ENCODE measurements around the gene IL22RA1.

Gene IL22RA1

GRCh38 chr1:24139841-24140425 is 3.0 kb downstream of the IL22RA1 start:
- Histone ChIP-seq H3K27ac (ENCODE audit: low read depth, low read length) (no peak overlapping the region), H3K79me2 (ENCODE audit: insufficient read depth, low read length) (no peaks in the 10 kb centered on the region), H3K27me3 (ENCODE audit: low read length) (no peaks in the 10 kb centered on the region), H3K9me2 (replicated peaks; ENCODE audit: insufficient read depth, low read length) (no peaks in the 10 kb centered on the region), H3K4me2 (ENCODE audit: low read depth, low read length, poor library complexity, severe bottlenecking) (no peak overlapping the region), H3K36me3 (ENCODE audit: low read length) (no peaks in the 10 kb centered on the region), H3K4me3 (ENCODE audit: insufficient read depth, low read length, poor library complexity, severe bottlenecking) (no peak overlapping the region), H3F3A (ENCODE audit: insufficient read depth) (no peaks in the 10 kb centered on the region), H4K20me1 (ENCODE audit: low read depth, low read length) (no peaks in the 10 kb centered on the region), H3K9me3 (ENCODE audit: insufficient read depth, low read length) (no peaks in the 10 kb centered on the region), H2AFZ (ENCODE audit: low read depth, low read length, severe bottlenecking) (no peak overlapping the region), H3K9ac (ENCODE audit: low read length) (no peak overlapping the region)
- TF ChIP-seq CTCF (IDR thresholded peaks at IDR 0.05; ENCODE audit: insufficient read depth, low read length, poor library complexity, severe bottlenecking) (no peak), EZH2phosphoT487 (conservative IDR thresholded peaks at IDR 0.05; ENCODE audit: low read length) (no peak)

GRCh38 chr1:24139222-24139489 is 3.8 kb downstream of the IL22RA1 start:
- H3K4me2 ChIP-seq (ENCODE audit: low read depth, low read length, poor library complexity, severe bottlenecking), result no peak overlapping the region
- no peaks in the 10 kb centered on the region for H3K27me3 ChIP-seq (ENCODE audit: low read length)
- no peaks in the 10 kb centered on the region for H4K20me1 ChIP-seq (ENCODE audit: low read depth, low read length)
- no peak overlapping the region for H3K4me3 ChIP-seq (ENCODE audit: insufficient read depth, low read length, poor library complexity, severe bottlenecking)
- no peaks in the 10 kb centered on the region for H3K9me2 ChIP-seq (replicated peaks; ENCODE audit: insufficient read depth, low read length)
- no peak overlapping the region for H2AFZ ChIP-seq (ENCODE audit: low read depth, low read length, severe bottlenecking)
- no peaks in the 10 kb centered on the region for H3F3A ChIP-seq (ENCODE audit: insufficient read depth)
- H3K9ac ChIP-seq (ENCODE audit: low read length), result no peak overlapping the region
- no peak overlapping the region for H3K27ac ChIP-seq (ENCODE audit: low read depth, low read length)
- H3K79me2 ChIP-seq (ENCODE audit: insufficient read depth, low read length), result no peaks in the 10 kb centered on the region
- H3K9me3 ChIP-seq (ENCODE audit: insufficient read depth, low read length), result no peaks in the 10 kb centered on the region
- TF ChIP-seq EZH2phosphoT487 (conservative IDR thresholded peaks at IDR 0.05; ENCODE audit: low read length) (no peak), CTCF (IDR thresholded peaks at IDR 0.05; ENCODE audit: insufficient read depth, low read length, poor library complexity, severe bottlenecking) (no peak)
- H3K36me3 ChIP-seq (ENCODE audit: low read length), result no peaks in the 10 kb centered on the region

GRCh38 chr1:24138476-24139221 is 4.3 kb downstream of the IL22RA1 start:
- H3K9me3 ChIP-seq (ENCODE audit: insufficient read depth, low read length), result no peaks in the 10 kb centered on the region
- no peaks in the 10 kb centered on the region for H3K36me3 ChIP-seq (ENCODE audit: low read length)
- no peaks in the 10 kb centered on the region for H4K20me1 ChIP-seq (ENCODE audit: low read depth, low read length)
- TF ChIP-seq EZH2phosphoT487 (conservative IDR thresholded peaks at IDR 0.05; ENCODE audit: low read length) (no peak), CTCF (IDR thresholded peaks at IDR 0.05; ENCODE audit: insufficient read depth, low read length, poor library complexity, severe bottlenecking) (no peak)
- no peaks in the 10 kb centered on the region for H3F3A ChIP-seq (ENCODE audit: insufficient read depth)
- H3K4me3 ChIP-seq (ENCODE audit: insufficient read depth, low read length, poor library complexity, severe bottlenecking), result no peak overlapping the region
- H2AFZ ChIP-seq (ENCODE audit: low read depth, low read length, severe bottlenecking), result no peak overlapping the region
- H3K79me2 ChIP-seq (ENCODE audit: insufficient read depth, low read length), result no peaks in the 10 kb centered on the region
- H3K9me2 ChIP-seq (replicated peaks; ENCODE audit: insufficient read depth, low read length), result no peaks in the 10 kb centered on the region
- H3K27ac ChIP-seq (ENCODE audit: low read depth, low read length), result no peak overlapping the region
- no peak overlapping the region for H3K9ac ChIP-seq (ENCODE audit: low read length)
- no peaks in the 10 kb centered on the region for H3K27me3 ChIP-seq (ENCODE audit: low read length)
- H3K4me2 ChIP-seq (ENCODE audit: low read depth, low read length, poor library complexity, severe bottlenecking), result no peak overlapping the region
